ENCODE data around the gene SLC35F5. TPM values are rescaled to one million over a fixed set of nuclear protein-coding genes. Genes with fewer than 3 reads are reported as not detected.
"Not testable (repeated sequence)": the region's sequence is repeated elsewhere in the genome, so short reads cannot be mapped to it uniquely, and the experiment has no call there.

The SLC35F5 gene
- total RNA-seq, 4 donors from 2014 or later = 43.9 to 75.3 (median 58.0) TPM

- Histone ChIP-seq H3K9me3 (no peaks in the 10 kb centered on the region), H3K27ac (no peak overlapping the region), H3K4me1 (no peaks in the 10 kb centered on the region), H3K4me3 (no peak overlapping the region), H3K27me3 (no peaks in the 10 kb centered on the region), H3K36me3 (no peaks in the 10 kb centered on the region)
- intact Hi-C loops (cut with DNase I) = no loop called here
- DNase-seq = no peak
- WGBS, 2 donors = 68 to 83% methylated on average over 6 to 7 of the region's 7 CpGs
- TF ChIP-seq CTCF (IDR thresholded peaks at IDR 0.05) (no peak), POLR2A (IDR thresholded peaks at IDR 0.05) (no peak)
Measured at GRCh38 chr2:113672326-113672932, 84.0 kb downstream of the SLC35F5 start.

- H3K4me1 ChIP-seq; H3K27me3 ChIP-seq; intact Hi-C loops (cut with DNase I); DNase-seq; H3K4me3 ChIP-seq; H3K27ac ChIP-seq; H3K9me3 ChIP-seq; H3K36me3 ChIP-seq: not testable (repeated sequence)
- 93% methylated on average over 3 of the region's 21 CpGs; no CpG with 5 or more reads in 1 of the 2 donors for WGBS, 2 donors
Measured at GRCh38 chr2:113669013-113669412, 87.4 kb downstream of the SLC35F5 start.

GRCh38 chr2:113664761-113665533, 91.5 kb downstream of the SLC35F5 start:
- H3K36me3 ChIP-seq; H3K4me3 ChIP-seq; H3K4me1 ChIP-seq; DNase-seq; H3K9me3 ChIP-seq; H3K27ac ChIP-seq; H3K27me3 ChIP-seq; intact Hi-C loops (cut with DNase I): not testable (repeated sequence)
- WGBS, 2 donors = 76 to 89% methylated on average over 3 to 6 of the region's 6 CpGs

- H3K9me3 ChIP-seq; H3K27me3 ChIP-seq; H3K27ac ChIP-seq; H3K4me3 ChIP-seq; intact Hi-C loops (cut with DNase I); H3K4me1 ChIP-seq; DNase-seq; H3K36me3 ChIP-seq: not testable (repeated sequence)
- WGBS, 2 donors = 70 to 75% methylated on average over 10 of the region's 10 CpGs
Measured at GRCh38 chr2:113663285-113664060, 93.0 kb downstream of the SLC35F5 start.

Small RNA genes within 50 kb of the gene (small RNA-seq; reads per million reads assigned to genes)
- 0 reads per million in 4 donors for gene MIR4782
- 0 reads per million in 4 donors for gene RNU6-744P

Other genes starting within 250 kb of the SLC35F5 start
- 10 to 100 TPM in 1 of 4 donors, 1 to 10 TPM in 3; 3.1 to 14.7 (median 4.9) TPM for gene RABL2A, start 129.4 kb downstream of the SLC35F5 start, total RNA-seq
- gene ACTR3, start 133.4 kb upstream of the SLC35F5 start, total RNA-seq = 100 to 1,000 TPM; 164 to 274 (median 226) TPM